Measurements from ENCODE around the gene ANKRD33. TPM values are rescaled to one million over a fixed set of nuclear protein-coding genes. Genes with fewer than 3 reads are reported as not detected.

Gene ANKRD33
- total RNA-seq, 1 experiment from 2014 or later, result not detected

GRCh38 chr12:51874486-51874885 lies 13.4 kb upstream of the ANKRD33 start:
- no peak for ATAC-seq
- no peak overlapping the region for H3K27ac ChIP-seq (ENCODE audit: low read length)
- no peaks in the 10 kb centered on the region for H3K9me2 ChIP-seq (replicated peaks; ENCODE audit: low read length)
- H3K36me3 ChIP-seq (ENCODE audit: low read depth, low read length), result no peaks in the 10 kb centered on the region
- H3K79me2 ChIP-seq (ENCODE audit: low read length), result no peaks in the 10 kb centered on the region
- H2AFZ ChIP-seq (ENCODE audit: low read length), result no peak overlapping the region
- H3K9me3 ChIP-seq (ENCODE audit: low read length), result no peaks in the 10 kb centered on the region
- TF ChIP-seq EZH2 (IDR thresholded peaks at IDR 0.05; ENCODE audit: low read length, unreplicated experiment), result no peak
- no peak for TF ChIP-seq CTCF (conservative IDR thresholded peaks at IDR 0.05; ENCODE audit: low read depth, low read length)
- no peak for TF ChIP-seq EZH2phosphoT487 (IDR thresholded peaks at IDR 0.05; ENCODE audit: borderline replicate concordance, low read length)
- H3K4me2 ChIP-seq (ENCODE audit: low read length), result no peak overlapping the region
- ChIA-PET CTCF (interaction anchor here (0.6 to 1.1 kb wide), 5 partner anchors 11 to 60 kb away, joined by 3 to 14 read pairs (median 5); a partner anchor contains a TSS), POLR2A (ENCODE audit: unreplicated experiment) (no interaction called here)
- no peak overlapping the region for H3K4me3 ChIP-seq (ENCODE audit: low read length)
- no peak overlapping the region for H3K9ac ChIP-seq (ENCODE audit: low read length)
- H3K27me3 ChIP-seq (ENCODE audit: low read length), result no peaks in the 10 kb centered on the region
- BruUV-seq (replicated peaks), result no TSS peak
- H3F3A ChIP-seq (ENCODE audit: low read length, unreplicated experiment), result no peaks in the 10 kb centered on the region
- no peaks in the 10 kb centered on the region for H4K20me1 ChIP-seq (ENCODE audit: low read length)
- H3K4me1 ChIP-seq (ENCODE audit: insufficient read depth, low read length), result no peaks in the 10 kb centered on the region
- intact Hi-C loops (cut with micrococcal nuclease), result no loop called here
- DNase-seq, result no peak

GRCh38 chr12:51879102-51879501 lies 8.8 kb upstream of the ANKRD33 start:
- no peaks in the 10 kb centered on the region for H3K79me2 ChIP-seq (ENCODE audit: low read length)
- no peaks in the 10 kb centered on the region for H3K9me3 ChIP-seq (ENCODE audit: low read length)
- no peak overlapping the region for H3K4me3 ChIP-seq (ENCODE audit: low read length)
- no peaks in the 10 kb centered on the region for H3K4me1 ChIP-seq (ENCODE audit: insufficient read depth, low read length)
- ChIA-PET CTCF (no interaction called here), POLR2A (ENCODE audit: unreplicated experiment) (no interaction called here)
- intact Hi-C loops (cut with micrococcal nuclease), result loop anchor here (5.0 kb wide), 1 partner anchor 47 kb away; no protein-coding TSS in a partner anchor
- DNase-seq (no peak), ATAC-seq (no peak)
- no TSS peak for BruUV-seq (replicated peaks)
- no peaks in the 10 kb centered on the region for H3K27me3 ChIP-seq (ENCODE audit: low read length)
- no peaks in the 10 kb centered on the region for H3K36me3 ChIP-seq (ENCODE audit: low read depth, low read length)
- H3K9ac ChIP-seq (ENCODE audit: low read length), result no peak overlapping the region
- TF ChIP-seq CTCF (conservative IDR thresholded peaks at IDR 0.05; ENCODE audit: low read depth, low read length), result no peak
- TF ChIP-seq EZH2phosphoT487 (IDR thresholded peaks at IDR 0.05; ENCODE audit: borderline replicate concordance, low read length), result no peak
- TF ChIP-seq EZH2 (IDR thresholded peaks at IDR 0.05; ENCODE audit: low read length, unreplicated experiment), result no peak
- no peaks in the 10 kb centered on the region for H3K9me2 ChIP-seq (replicated peaks; ENCODE audit: low read length)
- no peaks in the 10 kb centered on the region for H3F3A ChIP-seq (ENCODE audit: low read length, unreplicated experiment)
- no peak overlapping the region for H3K4me2 ChIP-seq (ENCODE audit: low read length)
- no peaks in the 10 kb centered on the region for H4K20me1 ChIP-seq (ENCODE audit: low read length)
- no peak overlapping the region for H2AFZ ChIP-seq (ENCODE audit: low read length)
- H3K27ac ChIP-seq (ENCODE audit: low read length), result no peak overlapping the region

- H3K4me1 ChIP-seq (ENCODE audit: insufficient read depth, low read length), result peaks cover 7% of the 10 kb centered on the region; the same call in 1 of the 2 replicates
- no peak overlapping the region for H2AFZ ChIP-seq (ENCODE audit: low read length)
- no peak overlapping the region for H3K4me3 ChIP-seq (ENCODE audit: low read length)
- no peaks in the 10 kb centered on the region for H3K79me2 ChIP-seq (ENCODE audit: low read length)
- ATAC-seq (no peak), DNase-seq (no peak)
- H3K9ac ChIP-seq (ENCODE audit: low read length), result no peak overlapping the region
- 0 out of 2 replicates have a peak, but pooled peaks cover 6% of the 10 kb centered on the region for H3K9me3 ChIP-seq (ENCODE audit: low read length)
- intact Hi-C loops (cut with micrococcal nuclease), result no loop called here
- no peaks in the 10 kb centered on the region for H3K9me2 ChIP-seq (replicated peaks; ENCODE audit: low read length)
- BruUV-seq (replicated peaks), result no TSS peak
- no peaks in the 10 kb centered on the region for H3F3A ChIP-seq (ENCODE audit: low read length, unreplicated experiment)
- no peak overlapping the region for H3K4me2 ChIP-seq (ENCODE audit: low read length)
- no peaks in the 10 kb centered on the region for H3K36me3 ChIP-seq (ENCODE audit: low read depth, low read length)
- H3K27ac ChIP-seq (ENCODE audit: low read length), result no peak overlapping the region
- ChIA-PET CTCF (no interaction called here), POLR2A (ENCODE audit: unreplicated experiment) (no interaction called here)
- H3K27me3 ChIP-seq (ENCODE audit: low read length), result no peaks in the 10 kb centered on the region
- H4K20me1 ChIP-seq (ENCODE audit: low read length), result no peaks in the 10 kb centered on the region
- TF ChIP-seq CTCF (conservative IDR thresholded peaks at IDR 0.05; ENCODE audit: low read depth, low read length) (no peak), EZH2phosphoT487 (IDR thresholded peaks at IDR 0.05; ENCODE audit: borderline replicate concordance, low read length) (no peak), EZH2 (IDR thresholded peaks at IDR 0.05; ENCODE audit: low read length, unreplicated experiment) (no peak)
Measured at GRCh38 chr12:51883295-51883694, 4.6 kb upstream of the ANKRD33 start.
